Thyroid gland (tissue), 4 donors: Measurements from ENCODE around the gene ARMC10. TPM values are rescaled to one million over a fixed set of nuclear protein-coding genes. Genes with fewer than 3 reads are reported as not detected.

Experiments used
- DNase-seq, 2 donors: peaks; one replicate each; pipeline ENCODE4 v3.0.0-alpha.2; 2019
- H3K27ac ChIP-seq, 3 donors: fragments of 200-600 bp; sonication (generic); 1 replicate in 2 of 3; 2 replicates in 1 of 3; pipeline ENCODE4 v1.5.1; 2016 to 2019; ENCODE audit warnings: mild to moderate bottlenecking in 1 of 3, moderate library complexity in 1 of 3
- H3K27me3 ChIP-seq: fragments of 200-600 bp; sonication (generic); one replicate; pipeline ENCODE4 v1.5.1; 2019
- H3K36me3 ChIP-seq, 2 donors: fragments of 200-600 bp; sonication (generic); one replicate each; pipeline ENCODE4 v1.5.1; 2016 to 2019
- H3K4me1 ChIP-seq, 2 donors: fragments of 200-600 bp; sonication (generic); one replicate each; pipeline ENCODE4 v1.5.1; 2017 to 2019
- H3K4me3 ChIP-seq, 3 donors: fragments of 200-600 bp; sonication (generic); replicated peaks in 1 of 3; 1 replicate in 2 of 3; 2 replicates in 1 of 3; pipeline ENCODE4 v1.5.1; 2016; ENCODE audit warnings: mild to moderate bottlenecking in 1 of 3
- H3K9me3 ChIP-seq: fragments of 200-600 bp; sonication (generic); one replicate; pipeline ENCODE4 v1.5.1; 2017
- CTCF ChIP-seq, 6 experiments: fragments of 200-600 bp in 3 of 6; fragments of 450-650 bp in 3 of 6; sonication (generic) in 3 of 6; IDR thresholded peaks; one replicate each; pipeline ENCODE4 v1.5.1; 2016 to 2019; ENCODE audit warnings: antibody characterized with exemption in 6 of 6, mild to moderate bottlenecking in 2 of 6, inconsistent platforms in 1 of 6, moderate library complexity in 1 of 6
- POLR2A ChIP-seq, 2 donors: fragments of 450-650 bp; IDR thresholded peaks; one replicate each; pipeline ENCODE4 v1.6.1; 2017; ENCODE audit warnings: antibody characterized with exemption in 2 of 2, mild to moderate bottlenecking in 2 of 2, moderate library complexity in 1 of 2
- WGBS, 2 donors: methylation state at CpG; one replicate each; pipeline ENCODE4 v1.1.5; 2017; 5-methylcytosine and 5-hydroxymethylcytosine counted together
- intact Hi-C: fragments of 100-400 bp; cut with DNase I; formaldehyde crosslinking; loops from one replicate; pipeline ENCODE4 v1.15.1; 2023
- total RNA-seq, 4 donors: library from RNA; depleted of rRNA; stranded (reverse); fragments of >200 nt; gene quantifications; one replicate each; pipeline ENCODE4 v1.2.3, GENCODE V29; 2016

Gene ARMC10
- total RNA-seq, 4 donors from 2014 or later, result 44.1 to 72.4 (median 57.8) TPM

DNA sequence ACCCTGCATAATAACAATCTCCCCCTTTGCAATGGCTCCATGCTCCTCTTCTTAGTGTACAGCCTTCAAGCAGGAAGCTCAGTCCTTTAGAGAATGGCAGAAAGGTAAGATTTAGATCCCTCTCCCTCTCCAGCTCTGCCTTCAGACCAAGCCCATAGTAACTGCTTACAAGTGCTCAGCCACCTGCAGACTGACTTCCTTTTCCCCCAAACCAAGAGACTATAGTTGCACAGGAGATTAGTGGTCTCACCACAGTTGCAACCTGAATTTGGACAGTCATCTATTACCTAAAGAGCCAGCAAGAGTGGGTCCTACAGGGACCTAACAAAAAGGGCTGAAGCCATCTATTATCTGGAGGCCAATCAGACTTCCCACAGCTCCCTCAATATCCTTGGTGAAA lies 16.8 kb upstream of the ARMC10 start:
- no peaks in the 10 kb centered on the region for H3K4me1 ChIP-seq
- H3K27ac ChIP-seq, result no peak overlapping the region
- no peak for DNase-seq
- intact Hi-C loops, result no loop called here
- no peaks in the 10 kb centered on the region for H3K9me3 ChIP-seq
- no peak overlapping the region for H3K4me3 ChIP-seq
- no peak for TF ChIP-seq POLR2A (IDR thresholded peaks at IDR 0.05)
- no peak for TF ChIP-seq CTCF (IDR thresholded peaks at IDR 0.05)
- no peaks in the 10 kb centered on the region for H3K27me3 ChIP-seq
- no peaks in the 10 kb centered on the region for H3K36me3 ChIP-seq

DNA sequence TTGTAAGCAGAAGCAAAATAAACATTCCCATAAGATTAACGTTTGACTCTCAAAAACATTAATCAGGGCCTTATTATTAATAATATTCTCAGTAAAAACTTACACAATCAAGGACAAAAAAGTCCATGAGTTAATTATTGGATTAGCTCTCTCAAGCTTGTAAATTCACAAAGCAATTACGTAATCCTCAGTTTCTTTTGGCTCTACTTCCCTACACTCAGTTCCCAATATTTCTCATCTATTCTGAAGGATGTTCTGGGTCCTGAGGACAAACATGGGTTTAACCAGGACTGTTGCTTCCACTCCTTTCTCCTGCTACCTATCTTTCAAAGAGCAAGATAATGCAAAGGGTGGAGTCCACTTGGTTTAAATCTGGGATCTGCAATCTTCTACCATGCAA lies 15.5 kb upstream of the ARMC10 start:
- Histone ChIP-seq H3K27ac (no peak overlapping the region), H3K36me3 (no peaks in the 10 kb centered on the region), H3K9me3 (no peaks in the 10 kb centered on the region), H3K4me1 (no peaks in the 10 kb centered on the region), H3K4me3 (no peak overlapping the region), H3K27me3 (no peaks in the 10 kb centered on the region)
- no peak for DNase-seq
- WGBS, 2 donors, result 56 to 72% methylated on average over 2 of the region's 2 CpGs
- intact Hi-C loops, result no loop called here
- no peak for TF ChIP-seq POLR2A (IDR thresholded peaks at IDR 0.05)
- no peak for TF ChIP-seq CTCF (IDR thresholded peaks at IDR 0.05)

DNA sequence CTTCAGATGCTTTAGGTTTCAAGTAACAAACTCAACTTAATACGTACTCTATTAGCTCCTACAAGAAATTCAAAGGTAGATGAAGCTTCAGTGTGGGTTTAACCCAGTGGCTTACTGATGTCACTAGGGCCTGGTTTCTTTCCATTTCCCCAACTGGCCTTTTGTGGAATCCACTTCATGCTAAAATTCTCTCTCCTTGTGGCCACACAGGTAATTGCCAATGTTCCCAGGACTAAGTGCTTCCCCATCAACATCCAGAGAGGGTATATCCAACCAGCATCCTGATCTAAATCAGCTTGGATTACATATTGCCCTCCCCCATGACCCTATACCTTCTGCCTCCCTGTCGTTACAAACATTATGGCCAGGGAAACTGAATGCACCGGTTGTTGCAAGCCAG lies 11.0 kb upstream of the ARMC10 start:
- no peak overlapping the region for H3K4me3 ChIP-seq
- no peak for DNase-seq
- H3K27me3 ChIP-seq, result no peaks in the 10 kb centered on the region
- no peaks in the 10 kb centered on the region for H3K4me1 ChIP-seq
- no peaks in the 10 kb centered on the region for H3K36me3 ChIP-seq
- 84 to 91% methylated on average over 3 of the region's 3 CpGs for WGBS, 2 donors
- TF ChIP-seq CTCF (IDR thresholded peaks at IDR 0.05) (no peak), POLR2A (IDR thresholded peaks at IDR 0.05) (no peak)
- intact Hi-C loops, result no loop called here
- H3K27ac ChIP-seq, result no peak overlapping the region
- H3K9me3 ChIP-seq, result no peaks in the 10 kb centered on the region

DNA sequence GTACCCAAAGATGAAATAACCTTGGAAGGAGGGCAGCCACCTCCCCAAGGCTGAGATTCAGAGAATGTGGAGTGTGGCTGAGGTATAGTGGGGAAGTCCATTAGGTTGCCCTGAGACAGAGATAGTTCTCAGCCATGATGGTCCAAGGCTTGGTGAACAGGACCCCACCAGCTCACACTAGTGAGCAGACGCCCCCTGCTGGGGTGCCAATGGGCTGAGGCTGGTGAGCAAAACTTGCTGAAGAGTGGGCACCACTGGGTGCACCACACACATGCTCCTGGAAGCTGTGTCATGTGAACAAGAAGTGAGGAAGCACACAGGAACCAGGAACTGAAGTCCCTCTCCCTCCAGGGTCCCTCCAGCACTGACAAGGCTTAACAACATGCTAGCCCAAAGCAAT lies 9.3 kb upstream of the ARMC10 start:
- intact Hi-C loops, result no loop called here
- WGBS, 2 donors, result 10 to 31% methylated on average over 1 of the region's 1 CpG
- Histone ChIP-seq H3K27ac (no peak overlapping the region), H3K36me3 (no peaks in the 10 kb centered on the region), H3K4me1 (no peaks in the 10 kb centered on the region), H3K4me3 (no peak overlapping the region), H3K9me3 (no peaks in the 10 kb centered on the region), H3K27me3 (no peaks in the 10 kb centered on the region)
- peak in 1 of 2 donors; percentile 9 for DNase-seq
- TF ChIP-seq POLR2A (IDR thresholded peaks at IDR 0.05) (no peak), CTCF (IDR thresholded peaks at IDR 0.05) (peak in 1 of 6 experiments; percentile 26)

- H3K27ac ChIP-seq, result no peak overlapping the region
- H3K27me3 ChIP-seq, result no peaks in the 10 kb centered on the region
- WGBS, 2 donors, result 92 to 94% methylated on average over 17 to 18 of the region's 23 CpGs
- TF ChIP-seq CTCF (IDR thresholded peaks at IDR 0.05), result no peak
- no peak for TF ChIP-seq POLR2A (IDR thresholded peaks at IDR 0.05)
- H3K36me3 ChIP-seq, result no peaks in the 10 kb centered on the region
- intact Hi-C loops, result no loop called here
- no peak overlapping the region for H3K4me3 ChIP-seq
- H3K4me1 ChIP-seq, result peaks cover 1 to 2% of the 10 kb centered on the region in 2 donors
- no peaks in the 10 kb centered on the region for H3K9me3 ChIP-seq
- DNase-seq, result no peak
Measured at GRCh38 chr7:103068414-103069403, 6.2 kb upstream of the ARMC10 start.
